ENCODE data around the gene TNRC6A. TPM values are rescaled to one million over a fixed set of nuclear protein-coding genes. Genes with fewer than 3 reads are reported as not detected.
A peak's percentile ranks its signal among the peaks of the same experiment; 100 is the strongest.

TNRC6A gene
- total RNA-seq, 2 donors from 2014 or later = 81.5 to 84.7 TPM

DNA sequence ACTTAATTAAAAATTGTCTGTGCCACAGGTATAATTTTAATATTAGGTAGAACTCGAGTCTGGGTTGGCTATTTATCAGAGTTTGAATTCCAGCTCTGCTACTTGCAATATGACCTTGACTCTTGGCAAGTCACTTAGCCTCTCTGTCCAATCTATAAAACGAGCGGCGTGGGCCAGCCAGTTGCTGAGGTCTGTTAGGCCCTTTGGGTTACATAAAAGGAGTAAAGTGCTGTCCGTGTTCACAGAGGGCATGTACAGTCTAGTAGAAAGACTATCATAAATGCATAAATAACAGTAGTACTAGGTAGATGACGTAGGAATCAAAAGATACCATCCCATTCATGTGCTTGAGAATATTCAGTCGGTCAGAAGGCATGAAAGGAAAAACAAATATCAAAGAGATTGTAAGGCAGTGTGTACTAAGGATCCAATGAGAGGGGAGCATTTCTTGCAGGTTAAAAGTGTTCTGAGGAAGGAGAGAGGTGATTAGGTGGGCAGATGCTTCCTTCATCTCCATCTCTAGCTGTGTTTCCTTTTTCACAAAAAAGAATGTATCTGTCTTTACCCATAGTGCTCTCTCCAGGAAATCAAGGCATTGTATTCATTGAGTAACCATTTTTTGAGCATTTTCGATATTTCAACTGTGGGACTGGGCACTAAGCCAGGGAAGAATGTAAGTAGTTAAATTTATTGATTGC, 2.4 kb downstream of the TNRC6A start:
- WGBS, 2 experiments (ENCODE audit: insufficient coverage in 1 of 2, insufficient read length in 1 of 2) = 81 to 83% methylated on average over 5 to 8 of the region's 8 CpGs
- Histone ChIP-seq H3K27me3 (ENCODE audit: control insufficient read depth, insufficient read depth, low read length, poor library complexity, severe bottlenecking) (no peaks in the 10 kb centered on the region), H3K4me1 (ENCODE audit: control insufficient read depth, insufficient read depth, low read length) (peaks cover 6% of the 10 kb centered on the region), H3K4me3 (ENCODE audit: low read length) (peak overlapping the region; percentile 96), H3K27ac (ENCODE audit: low read depth, low read length) (no peak overlapping the region), H3K9ac (ENCODE audit: extremely low read depth, low read length, poor library complexity, severe bottlenecking) (no peak overlapping the region), H3K9me3 (ENCODE audit: control insufficient read depth, low read length) (no peaks in the 10 kb centered on the region), H3K36me3 (ENCODE audit: control insufficient read depth, insufficient read depth, low read length) (peaks cover 46% of the 10 kb centered on the region)
- peak overlapping the region; percentile 92 for H3K4me3 Mint-ChIP-seq
- peak overlapping the region; percentile 41 for H3K27ac Mint-ChIP-seq
- H3K27me3 Mint-ChIP-seq (ENCODE audit: insufficient read depth) = no peaks in the 10 kb centered on the region
- no peaks in the 10 kb centered on the region for H3K9me3 Mint-ChIP-seq
- no peak for DNase-seq
- H3K36me3 Mint-ChIP-seq (ENCODE audit: low read depth) = peaks cover 24% of the 10 kb centered on the region
- H3K4me1 Mint-ChIP-seq = peaks cover 25% of the 10 kb centered on the region
- TF ChIP-seq, protein P1, sequence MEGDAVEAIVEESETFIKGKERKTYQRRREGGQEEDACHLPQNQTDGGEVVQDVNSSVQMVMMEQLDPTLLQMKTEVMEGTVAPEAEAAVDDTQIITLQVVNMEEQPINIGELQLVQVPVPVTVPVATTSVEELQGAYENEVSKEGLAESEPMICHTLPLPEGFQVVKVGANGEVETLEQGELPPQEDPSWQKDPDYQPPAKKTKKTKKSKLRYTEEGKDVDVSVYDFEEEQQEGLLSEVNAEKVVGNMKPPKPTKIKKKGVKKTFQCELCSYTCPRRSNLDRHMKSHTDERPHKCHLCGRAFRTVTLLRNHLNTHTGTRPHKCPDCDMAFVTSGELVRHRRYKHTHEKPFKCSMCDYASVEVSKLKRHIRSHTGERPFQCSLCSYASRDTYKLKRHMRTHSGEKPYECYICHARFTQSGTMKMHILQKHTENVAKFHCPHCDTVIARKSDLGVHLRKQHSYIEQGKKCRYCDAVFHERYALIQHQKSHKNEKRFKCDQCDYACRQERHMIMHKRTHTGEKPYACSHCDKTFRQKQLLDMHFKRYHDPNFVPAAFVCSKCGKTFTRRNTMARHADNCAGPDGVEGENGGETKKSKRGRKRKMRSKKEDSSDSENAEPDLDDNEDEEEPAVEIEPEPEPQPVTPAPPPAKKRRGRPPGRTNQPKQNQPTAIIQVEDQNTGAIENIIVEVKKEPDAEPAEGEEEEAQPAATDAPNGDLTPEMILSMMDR (conservative IDR thresholded peaks at IDR 0.05) = no peak

DNA sequence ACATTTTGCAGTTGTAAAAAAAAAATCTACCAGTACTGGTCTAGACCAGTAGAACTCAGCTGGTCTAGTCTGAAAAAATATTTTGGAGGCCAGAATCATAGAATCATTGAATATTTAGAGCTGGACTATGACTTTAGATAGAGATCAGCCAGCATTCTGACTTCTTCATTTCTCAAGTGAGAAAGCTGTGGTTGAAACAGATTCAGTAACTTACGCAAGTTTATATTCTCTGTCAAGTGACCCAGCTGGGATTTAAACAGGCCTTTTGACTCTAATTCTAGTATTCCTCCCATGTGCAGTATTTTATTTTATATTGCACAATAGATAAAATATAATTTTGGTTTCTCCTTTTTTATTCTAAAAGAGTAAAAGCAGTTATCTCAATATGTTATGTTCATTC, 4.9 kb downstream of the TNRC6A start:
- H3K36me3 Mint-ChIP-seq (ENCODE audit: low read depth) = peaks cover 32% of the 10 kb centered on the region
- TF ChIP-seq, protein P1 (conservative IDR thresholded peaks at IDR 0.05) = no peak
- H3K27ac ChIP-seq (ENCODE audit: low read depth, low read length) = no peak overlapping the region
- no peak overlapping the region for H3K9ac ChIP-seq (ENCODE audit: extremely low read depth, low read length, poor library complexity, severe bottlenecking)
- no peaks in the 10 kb centered on the region for H3K9me3 ChIP-seq (ENCODE audit: control insufficient read depth, low read length)
- no peak overlapping the region for H3K4me3 Mint-ChIP-seq
- H3K27me3 ChIP-seq (ENCODE audit: control insufficient read depth, insufficient read depth, low read length, poor library complexity, severe bottlenecking) = no peaks in the 10 kb centered on the region
- H3K36me3 ChIP-seq (ENCODE audit: control insufficient read depth, insufficient read depth, low read length) = peaks cover 63% of the 10 kb centered on the region
- DNase-seq = no peak
- H3K4me1 ChIP-seq (ENCODE audit: control insufficient read depth, insufficient read depth, low read length) = peaks cover 6% of the 10 kb centered on the region
- H3K9me3 Mint-ChIP-seq = no peaks in the 10 kb centered on the region
- peaks cover 21% of the 10 kb centered on the region for H3K4me1 Mint-ChIP-seq
- no peak overlapping the region for H3K27ac Mint-ChIP-seq
- no peaks in the 10 kb centered on the region for H3K27me3 Mint-ChIP-seq (ENCODE audit: insufficient read depth)
- 94% methylated on average over 1 of the region's 1 CpG; no CpG with 5 or more reads in 1 of the 2 experiments for WGBS, 2 experiments (ENCODE audit: insufficient coverage in 1 of 2, insufficient read length in 1 of 2)
- H3K4me3 ChIP-seq (ENCODE audit: low read length) = no peak overlapping the region

DNA sequence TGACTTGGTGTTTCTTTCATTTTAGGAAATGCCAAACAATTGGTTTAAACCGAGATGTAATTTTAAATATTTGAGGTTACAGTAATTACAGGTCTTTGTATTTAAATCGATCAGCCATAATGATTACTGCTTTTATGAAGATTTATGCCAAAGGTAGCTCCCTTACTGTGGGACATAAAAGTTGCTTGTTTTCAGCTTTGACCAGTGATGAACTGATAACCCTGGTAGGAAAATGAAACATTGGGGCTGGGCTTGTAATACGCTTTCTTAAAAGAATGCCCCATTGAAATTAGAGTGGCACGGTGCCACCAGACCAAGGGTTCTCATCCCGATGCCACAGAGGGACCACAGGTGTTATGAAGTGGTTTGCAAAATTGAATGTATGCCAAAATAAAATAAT, 7.3 kb downstream of the TNRC6A start:
- Mint-ChIP-seq H3K4me1 (peaks cover 21% of the 10 kb centered on the region), H3K27me3 (ENCODE audit: insufficient read depth) (no peaks in the 10 kb centered on the region), H3K9me3 (no peaks in the 10 kb centered on the region), H3K27ac (no peak overlapping the region), H3K4me3 (no peak overlapping the region), H3K36me3 (ENCODE audit: low read depth) (peaks cover 40% of the 10 kb centered on the region)
- peaks cover 1% of the 10 kb centered on the region for H3K4me1 ChIP-seq (ENCODE audit: control insufficient read depth, insufficient read depth, low read length)
- no peaks in the 10 kb centered on the region for H3K27me3 ChIP-seq (ENCODE audit: control insufficient read depth, insufficient read depth, low read length, poor library complexity, severe bottlenecking)
- H3K27ac ChIP-seq (ENCODE audit: low read depth, low read length) = no peak overlapping the region
- no peak for DNase-seq
- peaks cover 68% of the 10 kb centered on the region for H3K36me3 ChIP-seq (ENCODE audit: control insufficient read depth, insufficient read depth, low read length)
- no peak overlapping the region for H3K4me3 ChIP-seq (ENCODE audit: low read length)
- TF ChIP-seq, protein P1 (conservative IDR thresholded peaks at IDR 0.05) = no peak
- H3K9me3 ChIP-seq (ENCODE audit: control insufficient read depth, low read length) = no peaks in the 10 kb centered on the region
- no peak overlapping the region for H3K9ac ChIP-seq (ENCODE audit: extremely low read depth, low read length, poor library complexity, severe bottlenecking)
- WGBS, 2 experiments (ENCODE audit: insufficient coverage in 1 of 2, insufficient read length in 1 of 2) = 94 to 97% methylated on average over 2 to 5 of the region's 5 CpGs

All from endodermal cell (in vitro differentiated cells).